Esophagus squamous epithelium (tissue), 5 donors: ENCODE results near the gene C10orf120. TPM values are rescaled to one million over a fixed set of nuclear protein-coding genes. Genes with fewer than 3 reads are reported as not detected.

Source experiments
- DNase-seq: peaks from one replicate; lab custom pipeline; 2025; lab: John Stamatoyannopoulos, UW
- H3K27ac ChIP-seq, 4 donors: fragments of 200-600 bp; sonication (generic); one replicate each; pipeline ENCODE4 v1.5.1; 2016 to 2019; ENCODE audit warnings: mild to moderate bottlenecking in 1 of 4
- H3K27me3 ChIP-seq, 4 donors: fragments of 200-600 bp; sonication (generic); 1 replicate in 3 of 4; 2 replicates in 1 of 4; pipeline versions ENCODE4 v1.5.1 to v1.6.0; 2017 to 2021; ENCODE audit warnings: antibody characterized with exemption in 1 of 4
- H3K36me3 ChIP-seq, 3 donors: fragments of 200-600 bp; sonication (generic); one replicate each; pipeline ENCODE4 v1.5.1; 2016 to 2019
- H3K4me1 ChIP-seq, 3 donors: fragments of 200-600 bp; sonication (generic); one replicate each; pipeline ENCODE4 v1.5.1; 2017 to 2019
- H3K4me3 ChIP-seq, 4 donors: fragments of 200-600 bp; sonication (generic); 1 replicate in 3 of 4; 2 replicates in 1 of 4; pipeline ENCODE4 v1.5.1; 2016 to 2019; ENCODE audit warnings: mild to moderate bottlenecking in 2 of 4, moderate library complexity in 1 of 4
- H3K9me3 ChIP-seq, 3 donors: fragments of 200-600 bp; sonication (generic); one replicate each; pipeline ENCODE4 v1.5.1; 2016 to 2019
- CTCF ChIP-seq, 6 experiments: fragments of 450-650 bp in 4 of 6; fragments of 200-600 bp in 2 of 6; sonication (generic) in 2 of 6; IDR thresholded peaks; one replicate each; pipeline ENCODE4 v1.5.1; 2016 to 2019; ENCODE audit warnings: antibody characterized with exemption in 6 of 6, mild to moderate bottlenecking in 4 of 6, moderate library complexity in 4 of 6
- POLR2A ChIP-seq, 4 donors: fragments of 450-650 bp; IDR thresholded peaks; one replicate each; pipeline ENCODE4 v1.6.1; 2017; ENCODE audit warnings: antibody characterized with exemption in 4 of 4, mild to moderate bottlenecking in 4 of 4, moderate library complexity in 3 of 4
- WGBS, 2 donors: methylation state at CpG; one replicate each; pipeline ENCODE4 v1.1.5; 2018; 5-methylcytosine and 5-hydroxymethylcytosine counted together
- intact Hi-C: fragments of 100-400 bp; cut with DNase I; formaldehyde crosslinking; loops from one replicate; pipeline ENCODE4 v1.15.0; 2022
- total RNA-seq, 4 donors: library from RNA; depleted of rRNA; stranded (reverse); fragments of >200 nt; gene quantifications; one replicate each; pipeline ENCODE4 v1.1.0, GENCODE V29; 2016
- donor health status: DM: yes; HTN: yes; CAD: no.

The C10orf120 gene
- total RNA-seq, 4 donors from 2014 or later, result not detected

GRCh38 chr10:122738031-122738430 is 38.4 kb upstream of the C10orf120 start:
- H3K4me1 ChIP-seq, result peaks cover 0 to 6% (median 0%) of the 10 kb centered on the region in 3 donors
- no peak for DNase-seq
- 89 to 96% methylated on average over 2 of the region's 2 CpGs for WGBS, 2 donors
- H3K27ac ChIP-seq, result no peak overlapping the region
- no peak for TF ChIP-seq CTCF (IDR thresholded peaks at IDR 0.05)
- no peak for TF ChIP-seq POLR2A (IDR thresholded peaks at IDR 0.05)
- no peak overlapping the region for H3K4me3 ChIP-seq
- no peaks in the 10 kb centered on the region for H3K36me3 ChIP-seq
- H3K27me3 ChIP-seq, result no peaks in the 10 kb centered on the region
- intact Hi-C loops, result no loop called here
- H3K9me3 ChIP-seq, result no peaks in the 10 kb centered on the region

- Histone ChIP-seq H3K27me3 (peaks cover 0 to under 1% (median 0%) of the 10 kb centered on the region in 4 donors), H3K27ac (no peak overlapping the region), H3K36me3 (no peaks in the 10 kb centered on the region), H3K4me3 (no peak overlapping the region), H3K9me3 (no peaks in the 10 kb centered on the region), H3K4me1 (peaks cover 0 to 7% (median 0%) of the 10 kb centered on the region in 3 donors)
- intact Hi-C loops, result no loop called here
- TF ChIP-seq POLR2A (IDR thresholded peaks at IDR 0.05), result no peak
- no peak for TF ChIP-seq CTCF (IDR thresholded peaks at IDR 0.05)
- no peak for DNase-seq
- WGBS, 2 donors, result 77 to 81% methylated on average over 7 to 9 of the region's 13 CpGs
Observed at GRCh38 chr10:122733931-122734665, 34.5 kb upstream of the C10orf120 start.

DNA sequence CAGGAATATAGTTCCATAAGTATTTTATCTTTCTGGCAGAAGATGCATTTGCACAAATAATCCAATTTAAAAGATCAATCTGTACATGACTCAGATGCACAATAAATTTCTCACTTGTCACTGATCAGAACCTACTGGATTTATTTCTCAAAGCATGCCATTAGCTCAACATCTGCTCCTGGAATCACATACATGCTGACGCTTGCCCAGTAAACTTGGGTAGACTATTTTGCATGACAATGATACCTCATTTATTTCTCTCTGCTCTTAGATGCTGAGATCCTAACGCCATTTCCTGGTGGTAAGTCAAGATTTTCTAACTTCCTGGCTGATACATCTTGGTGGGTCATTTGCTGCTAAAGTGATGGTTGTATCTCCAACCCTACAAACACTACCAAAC is 33.8 kb upstream of the C10orf120 start:
- WGBS, 2 donors, result 15 to 26% methylated on average over 2 of the region's 2 CpGs
- TF ChIP-seq POLR2A (IDR thresholded peaks at IDR 0.05) (no peak), CTCF (IDR thresholded peaks at IDR 0.05) (no peak)
- Histone ChIP-seq H3K9me3 (no peaks in the 10 kb centered on the region), H3K27me3 (peaks cover 0 to 7% (median 0%) of the 10 kb centered on the region in 4 donors), H3K4me3 (no peak overlapping the region), H3K4me1 (peaks cover 0 to 7% (median 0%) of the 10 kb centered on the region in 3 donors), H3K36me3 (no peaks in the 10 kb centered on the region), H3K27ac (no peak overlapping the region)
- intact Hi-C loops, result no loop called here
- no peak for DNase-seq

GRCh38 chr10:122730238-122730637 is 30.6 kb upstream of the C10orf120 start:
- Histone ChIP-seq H3K9me3 (no peaks in the 10 kb centered on the region), H3K4me3 (no peak overlapping the region), H3K27me3 (peaks cover 0 to 20% (median 0%) of the 10 kb centered on the region in 4 donors), H3K4me1 (peaks cover 0 to 7% (median 0%) of the 10 kb centered on the region in 3 donors), H3K36me3 (no peaks in the 10 kb centered on the region), H3K27ac (no peak overlapping the region)
- 56 to 58% methylated on average over 5 to 6 of the region's 6 CpGs for WGBS, 2 donors
- DNase-seq, result no peak
- intact Hi-C loops, result no loop called here
- TF ChIP-seq POLR2A (IDR thresholded peaks at IDR 0.05), result no peak
- no peak for TF ChIP-seq CTCF (IDR thresholded peaks at IDR 0.05)

DNA sequence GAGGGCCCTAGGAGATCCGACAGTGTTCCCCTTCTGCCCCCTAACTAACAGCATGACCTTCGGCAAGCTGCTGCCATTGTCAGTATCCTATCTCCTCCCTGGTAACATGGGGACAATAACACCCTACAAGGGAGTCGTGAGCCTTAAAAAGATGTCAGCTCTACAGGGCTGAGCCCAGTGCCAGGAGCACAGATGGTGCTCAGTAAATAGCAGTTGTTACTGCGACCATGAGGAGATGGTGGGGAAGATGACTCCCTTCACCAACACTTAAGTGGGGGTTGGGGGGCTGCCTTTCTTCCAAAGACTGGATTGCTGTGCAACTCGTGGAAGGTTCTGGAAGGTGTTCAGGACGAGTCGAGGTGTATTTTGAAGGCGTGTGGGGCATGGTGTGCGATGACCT is 29.5 kb upstream of the C10orf120 start:
- no peak for DNase-seq
- H3K36me3 ChIP-seq, result no peaks in the 10 kb centered on the region
- no peak overlapping the region for H3K4me3 ChIP-seq
- WGBS, 2 donors, result 70 to 89% methylated on average over 5 to 8 of the region's 9 CpGs
- TF ChIP-seq POLR2A (IDR thresholded peaks at IDR 0.05) (no peak), CTCF (IDR thresholded peaks at IDR 0.05) (no peak)
- H3K9me3 ChIP-seq, result no peaks in the 10 kb centered on the region
- peaks cover 0 to 7% (median 0%) of the 10 kb centered on the region in 3 donors for H3K4me1 ChIP-seq
- peaks cover 0 to 20% (median 0%) of the 10 kb centered on the region in 4 donors for H3K27me3 ChIP-seq
- intact Hi-C loops, result no loop called here
- no peak overlapping the region for H3K27ac ChIP-seq
